Omental fat pad (tissue), 4 donors: ENCODE measurements around the gene SH3BP5. TPM values are rescaled to one million over a fixed set of nuclear protein-coding genes. Genes with fewer than 3 reads are reported as not detected.

Experiments used
- ATAC-seq: fragments of 150-250 bp; one replicate; pipeline ENCODE4 v1.9.1; 2016; ENCODE audit warnings: mild to moderate bottlenecking, moderate library complexity; ENCODE audit not compliant: low FRiP score
- DNase-seq: peaks from one replicate; pipeline ENCODE4 v3.0.0-alpha.2; 2019; ENCODE audit warnings: low spot score
- total RNA-seq, 4 donors: library from RNA; depleted of rRNA; stranded (reverse); fragments of >200 nt; gene quantifications; one replicate each; pipeline ENCODE4 v1.1.0, GENCODE V29; 2016
- TF ChIP-seq, protein P1 (sequence below), 3 donors: fragments of 450-650 bp; IDR thresholded peaks; one replicate each; pipeline ENCODE4 v1.5.1; 2016 to 2017; ENCODE audit warnings: antibody characterized with exemption in 3 of 3, mild to moderate bottlenecking in 3 of 3, moderate library complexity in 2 of 3

SH3BP5 gene
- total RNA-seq, 4 donors from 2014 or later, result 71.1 to 114 (median 88.4) TPM

DNA sequence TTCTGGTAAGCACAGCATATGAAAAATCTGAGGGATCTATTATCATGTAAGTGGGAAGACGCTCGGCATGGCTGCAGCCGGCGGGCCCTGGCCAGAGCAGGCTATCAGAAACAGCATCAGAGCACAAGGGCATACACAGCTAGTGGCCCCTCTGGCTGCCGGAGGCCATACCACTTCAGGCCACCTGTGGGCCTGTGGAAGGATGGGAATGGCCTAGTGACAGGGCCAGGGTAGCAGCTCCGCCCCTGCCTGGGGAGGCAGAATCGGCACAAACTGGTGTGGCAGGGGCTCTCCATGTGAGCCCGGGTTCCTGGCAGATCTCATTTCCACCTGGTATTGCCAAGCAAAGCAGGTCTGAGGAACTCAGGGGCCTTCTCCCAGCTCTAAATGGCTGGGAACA is 46.4 kb downstream of the SH3BP5 start:
- no peak for DNase-seq
- TF ChIP-seq, protein P1, sequence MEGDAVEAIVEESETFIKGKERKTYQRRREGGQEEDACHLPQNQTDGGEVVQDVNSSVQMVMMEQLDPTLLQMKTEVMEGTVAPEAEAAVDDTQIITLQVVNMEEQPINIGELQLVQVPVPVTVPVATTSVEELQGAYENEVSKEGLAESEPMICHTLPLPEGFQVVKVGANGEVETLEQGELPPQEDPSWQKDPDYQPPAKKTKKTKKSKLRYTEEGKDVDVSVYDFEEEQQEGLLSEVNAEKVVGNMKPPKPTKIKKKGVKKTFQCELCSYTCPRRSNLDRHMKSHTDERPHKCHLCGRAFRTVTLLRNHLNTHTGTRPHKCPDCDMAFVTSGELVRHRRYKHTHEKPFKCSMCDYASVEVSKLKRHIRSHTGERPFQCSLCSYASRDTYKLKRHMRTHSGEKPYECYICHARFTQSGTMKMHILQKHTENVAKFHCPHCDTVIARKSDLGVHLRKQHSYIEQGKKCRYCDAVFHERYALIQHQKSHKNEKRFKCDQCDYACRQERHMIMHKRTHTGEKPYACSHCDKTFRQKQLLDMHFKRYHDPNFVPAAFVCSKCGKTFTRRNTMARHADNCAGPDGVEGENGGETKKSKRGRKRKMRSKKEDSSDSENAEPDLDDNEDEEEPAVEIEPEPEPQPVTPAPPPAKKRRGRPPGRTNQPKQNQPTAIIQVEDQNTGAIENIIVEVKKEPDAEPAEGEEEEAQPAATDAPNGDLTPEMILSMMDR (IDR thresholded peaks at IDR 0.05), result no peak
- no peak for ATAC-seq

DNA sequence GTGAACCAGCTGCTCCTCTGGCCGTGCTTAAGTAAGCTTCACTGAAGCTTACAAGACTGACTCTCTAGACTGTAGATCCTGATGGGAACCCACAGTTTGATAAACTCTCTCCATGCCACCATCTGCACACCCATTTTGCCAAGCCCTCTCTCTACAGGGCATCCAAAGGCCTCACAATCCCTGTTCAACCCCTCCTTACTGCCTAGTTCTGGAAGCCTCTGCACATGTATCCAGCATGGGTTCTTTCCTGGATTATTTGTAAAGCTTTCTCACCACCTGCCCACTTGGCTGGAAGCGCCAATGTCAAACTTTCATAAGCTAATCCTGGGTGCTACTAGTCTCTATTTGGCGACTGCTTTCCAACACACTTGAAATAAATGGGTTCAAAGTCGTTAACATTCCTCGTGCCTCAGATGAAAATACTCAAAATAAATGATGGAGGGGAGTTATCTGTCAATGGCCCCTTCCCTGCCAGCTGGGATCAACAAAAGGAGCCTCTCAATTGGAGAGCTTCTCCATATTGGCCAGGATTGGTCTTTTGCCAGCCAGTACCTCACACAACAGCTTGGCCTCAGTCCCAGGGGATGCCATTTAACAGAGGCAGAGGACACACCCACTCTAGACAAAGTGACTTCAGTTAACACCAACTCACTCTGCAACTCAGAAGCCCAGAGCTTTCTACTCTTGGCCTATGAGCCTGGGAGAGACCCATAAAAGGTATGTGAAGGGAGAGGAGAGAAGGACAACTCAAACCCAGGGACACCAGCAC is 48.1 kb downstream of the SH3BP5 start:
- TF ChIP-seq, protein P1 (IDR thresholded peaks at IDR 0.05), result no peak
- no peak for ATAC-seq
- no peak for DNase-seq

DNA sequence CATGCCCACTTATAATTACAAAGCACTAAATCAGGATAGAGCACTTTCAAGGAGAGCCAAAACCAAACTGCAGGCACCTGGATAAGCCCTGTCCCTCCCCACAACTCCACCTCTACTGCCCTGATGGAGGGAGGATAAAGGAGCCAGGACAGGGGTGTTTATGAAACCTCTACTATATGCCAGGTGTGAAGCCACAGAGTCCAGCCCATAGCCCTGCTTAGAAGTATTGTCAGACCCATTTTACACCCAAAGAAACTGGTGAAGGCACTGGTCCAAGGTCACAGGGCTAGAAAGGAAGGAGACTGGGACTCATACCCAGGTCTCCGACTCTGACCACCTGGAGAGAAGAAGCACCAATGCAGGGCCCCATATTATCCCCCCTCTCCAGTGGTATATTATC is 48.7 kb downstream of the SH3BP5 start:
- ATAC-seq, result no peak
- TF ChIP-seq, protein P1 (IDR thresholded peaks at IDR 0.05), result no peak
- no peak for DNase-seq

DNA sequence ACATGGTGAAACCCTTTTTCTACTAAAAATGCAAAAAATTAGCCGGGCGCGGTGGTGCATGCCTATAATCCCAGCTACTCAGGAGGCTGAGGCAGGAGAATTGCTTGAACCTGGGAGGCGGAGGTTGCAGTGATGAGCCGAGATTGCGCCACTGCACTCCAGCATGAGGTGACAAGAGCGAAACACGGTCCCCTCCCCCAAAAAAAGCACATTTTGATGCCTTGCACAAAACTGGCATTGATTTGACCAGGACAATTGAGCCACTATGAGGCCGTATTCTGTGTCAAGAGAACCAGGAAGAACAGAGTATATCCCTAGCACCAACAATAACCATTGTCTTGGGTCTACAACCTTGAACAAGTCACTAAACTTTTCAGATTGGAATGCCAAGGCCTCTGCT is 50.6 kb downstream of the SH3BP5 start:
- ATAC-seq (no peak), DNase-seq (no peak)
- TF ChIP-seq, protein P1 (IDR thresholded peaks at IDR 0.05), result no peak

DNA sequence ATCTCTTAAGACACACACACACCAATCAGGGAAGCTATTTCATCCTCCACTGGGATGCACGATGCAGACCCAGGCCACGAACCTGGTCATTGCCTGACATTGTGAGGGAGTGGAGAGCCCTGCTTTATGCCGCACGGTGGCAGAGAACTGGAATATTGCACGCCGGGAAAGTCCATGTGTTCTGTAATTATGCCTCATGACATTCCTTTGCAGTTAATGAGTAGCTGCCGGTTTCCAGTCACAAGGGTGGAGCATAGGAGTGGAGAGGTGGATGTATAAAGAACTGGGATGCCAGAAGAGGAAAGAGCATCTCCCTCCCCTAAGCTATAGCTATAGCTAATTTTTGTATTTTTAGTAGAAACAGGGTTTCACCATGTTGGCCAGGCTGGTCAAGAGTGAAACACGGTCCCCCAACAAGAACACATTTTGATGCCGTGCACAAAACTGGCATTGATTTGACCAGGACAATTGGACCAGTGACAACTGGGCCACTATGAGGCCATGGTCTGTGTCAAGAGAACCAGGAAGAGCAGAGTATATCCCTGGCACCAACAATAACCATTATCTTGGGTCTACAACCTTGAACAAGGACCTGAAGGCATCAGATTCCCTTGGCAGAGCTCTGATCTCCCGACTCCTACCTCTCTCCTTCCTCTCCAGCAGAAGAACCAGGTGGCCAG is 51.4 kb downstream of the SH3BP5 start:
- DNase-seq (no peak), ATAC-seq (no peak)
- TF ChIP-seq, protein P1 (IDR thresholded peaks at IDR 0.05), result no peak

DNA sequence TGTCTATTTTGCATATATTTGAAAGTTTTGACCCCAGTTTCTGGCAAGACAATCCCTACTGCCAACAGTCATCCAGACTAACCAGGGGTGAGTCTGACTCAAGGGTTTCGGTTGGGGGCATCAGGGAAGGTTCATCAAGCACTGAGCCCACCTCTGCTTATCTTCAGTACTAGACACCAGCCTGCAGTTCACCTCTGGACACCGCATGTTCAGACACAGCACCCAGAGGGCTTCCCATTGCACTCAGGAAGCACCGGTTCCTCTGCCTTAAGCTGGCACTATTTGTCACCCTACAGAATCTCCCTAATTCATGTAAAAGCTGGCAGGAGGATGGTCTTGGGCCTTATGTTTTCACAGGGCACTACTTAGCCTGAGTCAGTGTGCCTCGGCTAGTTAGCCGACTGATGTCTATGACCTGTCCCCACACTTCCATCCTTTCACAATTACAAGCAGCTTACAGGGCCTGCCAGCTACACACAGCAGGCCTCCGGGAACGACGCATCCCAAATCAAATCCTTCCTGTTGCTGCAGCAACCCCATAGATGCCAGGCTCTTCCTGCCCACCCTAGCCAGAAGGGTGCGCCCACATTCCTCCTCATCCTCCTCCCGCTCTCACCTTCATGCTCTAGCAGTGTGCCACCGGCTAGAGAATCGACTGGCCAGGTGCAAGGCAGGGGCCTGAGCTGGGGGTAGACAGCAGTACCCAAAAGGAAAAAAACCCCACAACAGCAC is 52.5 kb downstream of the SH3BP5 start:
- no peak for ATAC-seq

More for the DNA sequence above, 52.5 kb downstream of the SH3BP5 start:
- TF ChIP-seq, protein P1 (IDR thresholded peaks at IDR 0.05), result no peak
- DNase-seq, result no peak
